K562 (cell line): ENCODE measurements around the gene CCT3. TPM values are rescaled to one million over a fixed set of nuclear protein-coding genes. Genes with fewer than 3 reads are reported as not detected.
A peak's percentile ranks its signal among the peaks of the same experiment; 100 is the strongest.

Experiments
- ATAC-seq: fragments of 200-7000 bp; cut with Tn5 transposase; 3 replicates; pipeline ENCODE4 v1.9.1; 2020; ENCODE audit warnings: moderate library complexity
- BruUV-seq: library from RNA; stranded (reverse); fragments of 400-500 nt; replicated peaks from 2 replicates; lab custom pipeline; 2021; lab: Mats Ljungman, UMichigan
- CTCF ChIA-PET: fragments of 300-600 bp; formaldehyde crosslinking; extraction: SDS; loops from one replicate; lab custom pipeline; 2021; ENCODE audit warnings: low intra/inter-chr PET ratio; lab: Yijun Ruan, JAX
- POLR2A ChIA-PET: fragments of 300-600, 350-650 bp; sonication (Branson Sonifier 250); formaldehyde crosslinking; extraction: SDS; loops from one replicate; lab custom pipeline; 2021; ENCODE audit warnings: antibody characterized with exemption, inconsistent platforms; lab: Yijun Ruan, JAX
- DNase-seq, 4 experiments: peaks; one replicate each; pipeline versions ENCODE4 v3.0.0 to v3.0.0-alpha.2; 2011 to 2018; ENCODE audit warnings: low spot score in 3 of 4, mixed read lengths in 3 of 4; ENCODE audit errors: extremely low read depth in 1 of 4
- FAIRE-seq: peaks from 2 replicates; lab custom pipeline; 2011; peaks lifted over from hg19 to GRCh38; lab: Jason Lieb, UNC
- H2AFZ ChIP-seq: 2 replicates; pipeline ENCODE4 v1.6.0; 2011; ENCODE audit warnings: low read depth, low read length, control low read depth, inconsistent platforms
- H3K27ac ChIP-seq: fragments of 200-600 bp; 3 replicates; pipeline ENCODE4 v1.8.0; 2011; ENCODE audit warnings: low read depth, mild to moderate bottlenecking, control low read depth, inconsistent platforms, low read length, moderate library complexity, mixed read lengths; ENCODE audit errors: extremely low read depth
- H3K27me3 ChIP-seq, 2 experiments: fragments of 300-600 bp in 1 of 2; 2 replicates in 1 of 2; 3 replicates in 1 of 2; pipeline versions ENCODE4 v1.6.0 to v1.8.0; 2011; ENCODE audit warnings: inconsistent platforms in 2 of 2, low read length in 2 of 2, mild to moderate bottlenecking in 1 of 2, mixed read lengths in 1 of 2, moderate library complexity in 1 of 2; ENCODE audit not compliant: control insufficient read depth in 2 of 2, insufficient read depth in 2 of 2
- H3K36me3 ChIP-seq: fragments of 300-600 bp; 3 replicates; pipeline ENCODE4 v1.8.0; 2011; ENCODE audit warnings: mild to moderate bottlenecking, low read length, inconsistent platforms; ENCODE audit not compliant: control insufficient read depth, insufficient read depth
- H3K4me1 ChIP-seq, 2 experiments: fragments of 200-600 bp in 1 of 2; replicated peaks in 1 of 2; 2 replicates in 1 of 2; 3 replicates in 1 of 2; pipeline versions ENCODE4 v1.5.1 to v1.8.0; 2011; ENCODE audit warnings: inconsistent platforms in 2 of 2, low read length in 2 of 2, mild to moderate bottlenecking in 1 of 2, mixed read lengths in 1 of 2, moderate library complexity in 1 of 2; ENCODE audit not compliant: control insufficient read depth in 2 of 2, insufficient read depth in 2 of 2
- H3K4me2 ChIP-seq: 2 replicates; pipeline ENCODE4 v1.6.1; 2011; ENCODE audit warnings: low read length, control low read depth, inconsistent platforms, mixed read lengths; ENCODE audit not compliant: insufficient read depth
- H3K4me3 ChIP-seq: fragments of 200-600 bp; sonication (generic), shearing (Covaris generic); 2 replicates; pipeline ENCODE4 v1.5.1; 2016; ENCODE audit warnings: control low read depth, inconsistent platforms
- H3K79me2 ChIP-seq: fragments of 200-600 bp; 3 replicates; pipeline ENCODE4 v1.8.0; 2011; ENCODE audit warnings: low read length, inconsistent platforms; ENCODE audit not compliant: control insufficient read depth, insufficient read depth
- H3K9ac ChIP-seq, 2 experiments: 2 replicates each; pipeline versions ENCODE4 v1.6.0 to v1.6.1; 2011; ENCODE audit warnings: low read depth in 2 of 2, low read length in 2 of 2, control low read depth in 1 of 2, inconsistent platforms in 1 of 2, mild to moderate bottlenecking in 1 of 2, mixed read lengths in 1 of 2; ENCODE audit not compliant: insufficient read depth in 1 of 2
- H3K9me1 ChIP-seq: one replicate; pipeline ENCODE4 v1.6.0; 2011; ENCODE audit warnings: inconsistent platforms, mild to moderate bottlenecking, low read length, moderate library complexity; ENCODE audit not compliant: control insufficient read depth, insufficient read depth
- H3K9me3 ChIP-seq: replicated peaks from 2 replicates; pipeline ENCODE4 v1.5.1; 2011; ENCODE audit warnings: low read depth, low read length, inconsistent platforms; ENCODE audit not compliant: control insufficient read depth, insufficient read depth
- H4K20me1 ChIP-seq: replicated peaks from 2 replicates; pipeline ENCODE4 v1.6.1; 2011; ENCODE audit warnings: low read length, inconsistent platforms, mixed read lengths; ENCODE audit not compliant: control insufficient read depth, insufficient read depth
- ARID2 ChIP-seq: fragments of 450-650 bp; IDR thresholded peaks from 2 replicates; pipeline ENCODE4 v1.6.1; 2017; ENCODE audit warnings: antibody characterized with exemption, mild to moderate bottlenecking
- CAMTA2 ChIP-seq: fragments of 250-450 bp; sonication (Bioruptor Pico); conservative IDR thresholded peaks from 2 replicates; pipeline ENCODE4 v1.5.1; 2022
- HNRNPLL ChIP-seq: fragments of 200-400 bp; formaldehyde crosslinking; IDR thresholded peaks from 2 replicates; pipeline ENCODE4 v1.6.1; 2017; ENCODE audit warnings: low read length, low read depth, mild to moderate bottlenecking; ENCODE audit not compliant: poor library complexity, severe bottlenecking
- PHB2 ChIP-seq: fragments of 450-650 bp; IDR thresholded peaks from 2 replicates; pipeline ENCODE4 v1.6.1; 2017; ENCODE audit warnings: low read depth
- PHF21A ChIP-seq: fragments of 450-650 bp; IDR thresholded peaks from 2 replicates; pipeline ENCODE4 v1.6.1; 2017; ENCODE audit warnings: low read depth, borderline replicate concordance
- PTTG1 ChIP-seq: fragments of 450-650 bp; IDR thresholded peaks from 2 replicates; pipeline ENCODE4 v1.6.1; 2016; ENCODE audit warnings: low read depth, mild to moderate bottlenecking, missing genetic modification characterization, missing compliant biosample characterization
- RBM15 ChIP-seq: fragments of 200-400 bp; formaldehyde crosslinking; IDR thresholded peaks from 2 replicates; pipeline ENCODE4 v1.6.1; 2018; ENCODE audit warnings: mild to moderate bottlenecking, low read length, moderate library complexity; ENCODE audit not compliant: insufficient read depth
- RBM22 ChIP-seq: fragments of 200-400 bp; formaldehyde crosslinking; IDR thresholded peaks from 2 replicates; pipeline ENCODE4 v1.6.1; 2018; ENCODE audit warnings: low read length, low read depth; ENCODE audit not compliant: poor library complexity, severe bottlenecking
- STAG1 ChIP-seq: sonication (generic); formaldehyde crosslinking; IDR thresholded peaks from 2 replicates; pipeline ENCODE4 v1.5.0; 2020; ENCODE audit warnings: missing genetic modification reagents, borderline replicate concordance
- TAF1 ChIP-seq: IDR thresholded peaks from 2 replicates; pipeline ENCODE4 v1.6.1; 2011; ENCODE audit warnings: mild to moderate bottlenecking, low read length, moderate library complexity; ENCODE audit not compliant: insufficient read depth, control insufficient read depth, severe bottlenecking; ENCODE audit errors: extremely low read depth
- TFE3 ChIP-seq: fragments of 450-650 bp; formaldehyde crosslinking; IDR thresholded peaks from 2 replicates; pipeline ENCODE4 v1.4.0; 2020; ENCODE audit warnings: mild to moderate bottlenecking, mixed read lengths
- ZNF124 ChIP-seq: sonication (generic); formaldehyde crosslinking; IDR thresholded peaks from 2 replicates; pipeline ENCODE4 v1.8.1; 2022; ENCODE audit warnings: missing genetic modification reagents
- ZNF384 ChIP-seq: IDR thresholded peaks from 2 replicates; pipeline ENCODE4 v1.6.1; 2012; ENCODE audit warnings: low read depth, low read length, improper control_type of control experiment
- ZNF445 ChIP-seq: fragments of 250-450 bp; sonication (Bioruptor Pico); IDR thresholded peaks from 2 replicates; pipeline ENCODE4 v1.4.0; 2020; ENCODE audit warnings: low read depth, mild to moderate bottlenecking, moderate library complexity
- WGBS: fragments of 100-300 bp; shearing (Covaris generic); methylation state at CpG from one replicate; pipeline ENCODE4 v1.1.6; 2016; ENCODE audit warnings: low coverage, mixed read lengths; ENCODE audit not compliant: insufficient coverage; ENCODE audit errors: missing lambda C conversion rate; 5-methylcytosine and 5-hydroxymethylcytosine counted together
- in situ Hi-C: fragments of 300-500 bp; cut with MboI; formaldehyde crosslinking; loops from 4 replicates; pipeline ENCODE4 v1.15.0; 2018; ENCODE audit warnings: inconsistent platforms, mixed read lengths
- intact Hi-C: fragments of 100-400 bp; cut with micrococcal nuclease; formaldehyde crosslinking; loops from 2 replicates; pipeline ENCODE4 v1.14.2; 2022
- polyA plus RNA-seq, 8 experiments: library from polyadenylated mRNA; depleted of rRNA in 4 of 8; stranded (reverse) in 5 of 8; unstranded in 3 of 8; fragments of >200 nt; fragmentation: Nextera tagmentation in 2 of 8; fragmentation: Illumina TruSeq in 1 of 8; extraction: Ambion mirVana in 2 of 8; extraction: Trizol in 1 of 8; gene quantifications; 2 replicates each; pipeline versions ENCODE4 v1.2.1 to v1.2.3, GENCODE V29; 2011 to 2014; ENCODE audit warnings: inconsistent platforms in 1 of 8, missing spikeins in 1 of 8
- total RNA-seq, 7 experiments: library from RNA; depleted of rRNA in 6 of 7; stranded (reverse); fragments of >200 nt in 6 of 7; fragmentation: Illumina TruSeq in 2 of 7; extraction: Trizol in 2 of 7; gene quantifications; 2 replicates each; pipeline versions ENCODE4 v1.2.1 to v1.2.3, GENCODE V29; 2011 to 2021; ENCODE audit warnings: low replicate concordance in 1 of 7
- TF ChIP-seq, protein P1 (sequence below): sonication (generic); formaldehyde crosslinking; IDR thresholded peaks from 2 replicates; pipeline ENCODE4 v1.8.1; 2023; ENCODE audit warnings: mild to moderate bottlenecking, missing genetic modification reagents, moderate library complexity
- TF ChIP-seq, protein P2 (sequence below): IDR thresholded peaks from 2 replicates; pipeline ENCODE4 v1.6.1; 2012; ENCODE audit warnings: low read depth, low read length, improper control_type of control experiment, borderline replicate concordance

The CCT3 gene
- total and polyA plus RNA-seq, 9 of the 15 experiments (the other 6 are each of a cell fraction or from before 2014, with no cell fraction given) = 475 to 1,167 (median 610) TPM

- FAIRE-seq (peak; percentile 35), DNase-seq (no peak), ATAC-seq (peak; percentile 52)
- intact Hi-C loops (loop anchor here (10.0 kb wide), 1 partner anchor 283 kb away; the partner anchor contains the start of gene MEX3A), in situ Hi-C loops (no loop called here)
- CTCF ChIA-PET = no interaction called here
- Histone ChIP-seq H3K4me3 (no peak overlapping the region), H2AFZ (no peak overlapping the region), H3K27ac (no peak overlapping the region), H3K9ac (peak overlapping the region in 1 of 2 experiments; percentile 36; a peak in 1 of 4 replicates), H3K4me2 (no peak overlapping the region), H3K9me3 (no peaks in the 10 kb centered on the region), H3K79me2 (no peaks in the 10 kb centered on the region), H3K36me3 (no peaks in the 10 kb centered on the region), H3K9me1 (no peaks in the 10 kb centered on the region), H3K4me1 (peaks cover 0 to 16% of the 10 kb centered on the region in 2 experiments; a peak in 3 of 5 replicates), H3K27me3 (peaks cover 2 to 23% of the 10 kb centered on the region in 2 experiments; a peak in 2 of 5 replicates), H4K20me1 (no peaks in the 10 kb centered on the region)
- 15% methylated on average over 9 of the region's 9 CpGs for WGBS
- BruUV-seq = no TSS peak
- POLR2A ChIA-PET = interaction anchor here (0.6 kb wide), 1 partner anchor 10 kb away, joined by 3 read pairs; no protein-coding TSS in a partner anchor
- TF ChIP-seq TFE3 (CRISPR knock-in tag) = no peak
- no peak for TF ChIP-seq RBM22
- TF ChIP-seq STAG1 (CRISPR knock-in tag) = no peak
- TF ChIP-seq CAMTA2 (CRISPR knock-in tag) = no peak
- TF ChIP-seq ZNF445 = no peak
- TF ChIP-seq TAF1 = no peak
- no peak for TF ChIP-seq RBM15
- TF ChIP-seq PHF21A = no peak
- no peak for TF ChIP-seq PHB2
- TF ChIP-seq, protein P1, sequence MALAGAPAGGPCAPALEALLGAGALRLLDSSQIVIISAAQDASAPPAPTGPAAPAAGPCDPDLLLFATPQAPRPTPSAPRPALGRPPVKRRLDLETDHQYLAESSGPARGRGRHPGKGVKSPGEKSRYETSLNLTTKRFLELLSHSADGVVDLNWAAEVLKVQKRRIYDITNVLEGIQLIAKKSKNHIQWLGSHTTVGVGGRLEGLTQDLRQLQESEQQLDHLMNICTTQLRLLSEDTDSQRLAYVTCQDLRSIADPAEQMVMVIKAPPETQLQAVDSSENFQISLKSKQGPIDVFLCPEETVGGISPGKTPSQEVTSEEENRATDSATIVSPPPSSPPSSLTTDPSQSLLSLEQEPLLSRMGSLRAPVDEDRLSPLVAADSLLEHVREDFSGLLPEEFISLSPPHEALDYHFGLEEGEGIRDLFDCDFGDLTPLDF (CRISPR knock-in tag) = no peak
- TF ChIP-seq, protein P2, sequence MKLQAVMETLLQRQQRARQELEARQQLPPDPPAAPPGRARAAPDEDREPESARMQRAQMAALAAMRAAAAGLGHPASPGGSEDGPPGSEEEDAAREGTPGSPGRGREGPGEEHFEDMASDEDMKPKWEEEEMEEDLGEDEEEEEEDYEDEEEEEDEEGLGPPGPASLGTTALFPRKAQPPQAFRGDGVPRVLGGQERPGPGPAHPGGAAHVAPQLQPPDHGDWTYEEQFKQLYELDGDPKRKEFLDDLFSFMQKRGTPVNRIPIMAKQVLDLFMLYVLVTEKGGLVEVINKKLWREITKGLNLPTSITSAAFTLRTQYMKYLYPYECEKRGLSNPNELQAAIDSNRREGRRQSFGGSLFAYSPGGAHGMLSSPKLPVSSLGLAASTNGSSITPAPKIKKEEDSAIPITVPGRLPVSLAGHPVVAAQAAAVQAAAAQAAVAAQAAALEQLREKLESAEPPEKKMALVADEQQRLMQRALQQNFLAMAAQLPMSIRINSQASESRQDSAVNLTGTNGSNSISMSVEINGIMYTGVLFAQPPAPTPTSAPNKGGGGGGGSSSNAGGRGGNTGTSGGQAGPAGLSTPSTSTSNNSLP = no peak
- TF ChIP-seq PTTG1 = no peak
- no peak for TF ChIP-seq ARID2
- TF ChIP-seq HNRNPLL = no peak
- no peak for TF ChIP-seq ZNF124 (CRISPR knock-in tag)
- no peak for TF ChIP-seq ZNF384
Observed at GRCh38 chr1:156367383-156368156, 29.5 kb upstream of the CCT3 start.
